ENCODE results near the gene GRAMD2B. TPM values are rescaled to one million over a fixed set of nuclear protein-coding genes. Genes with fewer than 3 reads are reported as not detected.

The GRAMD2B gene
- total and polyA plus RNA-seq, 3 experiments from 2014 or later = 7.0 to 10.4 (median 8.4) TPM

GRCh38 chr5:126543660-126544059 lies 120.5 kb downstream of the GRAMD2B start:
- Mint-ChIP-seq H3K4me3 (no peak overlapping the region), H3K4me1 (no peaks in the 10 kb centered on the region), H3K27ac (no peak overlapping the region), H3K9me3 (no peaks in the 10 kb centered on the region), H3K27me3 (peaks cover 0 to 9% of the 10 kb centered on the region in 2 donors), H3K36me3 (no peaks in the 10 kb centered on the region)
- no peak overlapping the region for H3K4me3 ChIP-seq (ENCODE audit: low read length)
- no peak for DNase-seq
- no peaks in the 10 kb centered on the region for H3K9me3 ChIP-seq (ENCODE audit: low read length)
- no peaks in the 10 kb centered on the region for H3K4me1 ChIP-seq (ENCODE audit: insufficient read depth, low read length)
- no peaks in the 10 kb centered on the region for H3K36me3 ChIP-seq (ENCODE audit: insufficient read depth, low read length)
- POLR2A ChIA-PET = no interaction called here
- CTCF ChIA-PET = interaction anchor here (1.1 to 7.3 kb wide), 2 partner anchors 13 to 206 kb away, joined by 3 to 63 read pairs; no protein-coding TSS in a partner anchor
- H3K27me3 ChIP-seq (ENCODE audit: insufficient read depth, low read length, poor library complexity, severe bottlenecking) = no peaks in the 10 kb centered on the region
- H3K27ac ChIP-seq (ENCODE audit: low read depth, low read length) = no peak overlapping the region

Other genes starting within 250 kb of the GRAMD2B start
- gene ALDH7A1, start 171.8 kb downstream of the GRAMD2B start, total RNA-seq = 1 to 10 TPM; 4.4 to 5.2 TPM
- 3.3 TPM for gene ALDH7A1, start 171.8 kb downstream of the GRAMD2B start, polyA plus RNA-seq
- gene PHAX, start 177.5 kb downstream of the GRAMD2B start, total RNA-seq = 10 to 100 TPM; 59.2 to 68.2 TPM
- 110 TPM for gene PHAX, start 177.5 kb downstream of the GRAMD2B start, polyA plus RNA-seq